ENCODE results near the gene EEA1. TPM values are rescaled to one million over a fixed set of nuclear protein-coding genes. Genes with fewer than 3 reads are reported as not detected.

The EEA1 gene
- total and polyA plus RNA-seq, 10 of the 15 experiments (the other 5 are each of a cell fraction or from before 2014, with no cell fraction given), result 5.5 to 40.3 (median 13.5) TPM

- intact Hi-C loops (cut with micrococcal nuclease; ENCODE audit: unreplicated experiment), result no loop called here
- H3K27ac ChIP-seq (ENCODE audit: control insufficient read depth, insufficient read depth), result no peak overlapping the region
- no peak overlapping the region for H3K9ac ChIP-seq (ENCODE audit: control insufficient read depth, insufficient read depth, low read length)
- ChIA-PET CTCF (interaction anchor here (0.6 to 1.8 kb wide), 7 partner anchors 12 to 1257 kb away, joined by 3 to 7 read pairs (median 3); no protein-coding TSS in a partner anchor), RAD21 (ENCODE audit: unreplicated experiment) (interaction anchor here (0.6 kb wide), 1 partner anchor 187 kb away, joined by 3 read pairs; no protein-coding TSS in a partner anchor), SMC1A (ENCODE audit: uncharacterized antibody, unreplicated experiment) (interaction anchor here (0.6 to 1.3 kb wide), 8 partner anchors 8 to 215 kb away, joined by 3 to 5 read pairs (median 4); no protein-coding TSS in a partner anchor), POLR2A (interaction anchor here (0.6 kb wide), 1 partner anchor 575 kb away, joined by 4 read pairs; no protein-coding TSS in a partner anchor)
- no peaks in the 10 kb centered on the region for H4K20me1 ChIP-seq (ENCODE audit: control insufficient read depth, insufficient read depth)
- ATAC-seq, result no peak
- no peaks in the 10 kb centered on the region for H3K79me2 ChIP-seq (ENCODE audit: control insufficient read depth, insufficient read depth, low read length)
- no peak overlapping the region for H2AFZ ChIP-seq (ENCODE audit: control insufficient read depth, low read depth, low read length)
- no peak for FAIRE-seq
- no peaks in the 10 kb centered on the region for H3K9me3 ChIP-seq (replicated peaks; ENCODE audit: control insufficient read depth, insufficient read depth, low read length)
- H3K27me3 ChIP-seq (replicated peaks in 1 of 2; ENCODE audit: control insufficient read depth in 2 of 2, insufficient read depth in 2 of 2, low read length in 1 of 2), result no peaks in the 10 kb centered on the region
- in situ Hi-C loops (cut with MboI), result no loop called here
- no peak overlapping the region for H3K4me2 ChIP-seq (ENCODE audit: control insufficient read depth, insufficient read depth)
- BruUV-seq (replicated peaks), result no TSS peak
- peaks cover 2 to 14% of the 10 kb centered on the region in 2 experiments; a peak in 3 of 4 replicates for H3K36me3 ChIP-seq (ENCODE audit: control insufficient read depth in 2 of 2, insufficient read depth in 2 of 2, low read length in 1 of 2)
- TF ChIP-seq ZNF217 (IDR thresholded peaks at IDR 0.05), result no peak
- no peak overlapping the region for H3K4me3 ChIP-seq
- H3K4me1 ChIP-seq (ENCODE audit: control insufficient read depth, insufficient read depth, low read length), result peaks cover 8% of the 10 kb centered on the region; the same call in 1 of the 2 replicates
- DNase-seq (ENCODE audit: low read depth, low spot score), result no peak
- WGBS (ENCODE audit: insufficient coverage, insufficient replicate concordance, low lambda C conversion rate, missing lambda C conversion rate), result 95% methylated on average over 2 of the region's 2 CpGs
Measured at GRCh38 chr12:92814584-92814983, 114.5 kb downstream of the EEA1 start.

- DNase-seq (ENCODE audit: low read depth, low spot score), result peak; percentile 13
- Histone ChIP-seq H3K27me3 (replicated peaks in 1 of 2; ENCODE audit: control insufficient read depth in 2 of 2, insufficient read depth in 2 of 2, low read length in 1 of 2) (no peaks in the 10 kb centered on the region), H3K9me3 (replicated peaks; ENCODE audit: control insufficient read depth, insufficient read depth, low read length) (no peaks in the 10 kb centered on the region; the same call in 2 of the 3 replicates), H3K9ac (ENCODE audit: control insufficient read depth, insufficient read depth, low read length) (no peak overlapping the region), H4K20me1 (ENCODE audit: control insufficient read depth, insufficient read depth) (no peaks in the 10 kb centered on the region), H2AFZ (ENCODE audit: control insufficient read depth, low read depth, low read length) (no peak overlapping the region), H3K79me2 (ENCODE audit: control insufficient read depth, insufficient read depth, low read length) (no peaks in the 10 kb centered on the region), H3K4me2 (ENCODE audit: control insufficient read depth, insufficient read depth) (peak overlapping the region; percentile 30), H3K36me3 (ENCODE audit: control insufficient read depth in 2 of 2, insufficient read depth in 2 of 2, low read length in 1 of 2) (peaks cover 2 to 6% of the 10 kb centered on the region in 2 experiments; a peak in 3 of 4 replicates), H3K4me1 (ENCODE audit: control insufficient read depth, insufficient read depth, low read length) (peaks cover 8% of the 10 kb centered on the region; the same call in 1 of the 2 replicates), H3K4me3 (no peak overlapping the region), H3K27ac (ENCODE audit: control insufficient read depth, insufficient read depth) (peak overlapping the region; percentile 77)
- no TSS peak for BruUV-seq (replicated peaks)
- intact Hi-C loops (cut with micrococcal nuclease; ENCODE audit: unreplicated experiment), result no loop called here
- ChIA-PET CTCF (interaction anchor here (0.6 to 2.7 kb wide), 4 partner anchors 18 to 127 kb away, joined by 3 to 11 read pairs (median 4); no protein-coding TSS in a partner anchor), SMC1A (ENCODE audit: uncharacterized antibody, unreplicated experiment) (interaction anchor here (0.9 to 2.4 kb wide), 12 partner anchors 10 to 610 kb away, joined by 3 to 10 read pairs (median 4); partner anchors contain the start of gene PLEKHG7), RAD21 (ENCODE audit: unreplicated experiment) (interaction anchor here (0.6 to 1.5 kb wide), 6 partner anchors 25 to 610 kb away, joined by 3 to 7 read pairs (median 4); no protein-coding TSS in a partner anchor), POLR2A (no interaction called here)
- in situ Hi-C loops (cut with MboI), result no loop called here
- peak; percentile 73 for FAIRE-seq
- WGBS (ENCODE audit: insufficient coverage, insufficient replicate concordance, low lambda C conversion rate, missing lambda C conversion rate), result 0% methylated on average over 4 of the region's 4 CpGs
- peak; percentile 89 for ATAC-seq
- TF ChIP-seq ZBTB4 (CRISPR knock-in tag; IDR thresholded peaks at IDR 0.05) (no peak), FOXM1 (IDR thresholded peaks at IDR 0.05; ENCODE audit: low read depth, low read length) (peak; percentile 70; the same call in 1 of the 2 replicates), SMC3 (IDR thresholded peaks at IDR 0.05; ENCODE audit: borderline replicate concordance, low read length) (no peak), RCOR1 (conservative IDR thresholded peaks at IDR 0.05; ENCODE audit: low read depth, low read length) (no peak), SIN3A (IDR thresholded peaks at IDR 0.05; ENCODE audit: low read depth, low read length) (no peak), EP300 (IDR thresholded peaks at IDR 0.05; ENCODE audit: borderline replicate concordance in 1 of 2, control insufficient read depth in 1 of 2, low read depth in 2 of 2, low read length in 2 of 2) (0 out of 4 replicates have a peak, but pooled peaks of 1 of the 2 experiments have one; percentile 16), JUNB (IDR thresholded peaks at IDR 0.05) (peak; percentile 66), ATF2 (IDR thresholded peaks at IDR 0.05; ENCODE audit: low read length) (peak; percentile 58; the same call in 1 of the 2 replicates), CREM (IDR thresholded peaks at IDR 0.05; ENCODE audit: low read depth) (peak; percentile 39; the same call in 1 of the 2 replicates), JUND (IDR thresholded peaks at IDR 0.05; ENCODE audit: low read depth, low read length) (no peak), NFIC (IDR thresholded peaks at IDR 0.05; ENCODE audit: low read depth, low read length) (peak; percentile 91)
Measured at GRCh38 chr12:92810370-92810769, 118.7 kb downstream of the EEA1 start.
